Activated CD8-positive, alpha-beta memory T cell treated with anti-CD3 and anti-CD28 coated beads for 24 hours (primary cell): Measurements from ENCODE around the gene NCKAP5.

ENCODE experiments used
- DNase-seq: peaks from one replicate; pipeline ENCODE4 v3.0.0-alpha.2; 2020

The NCKAP5 gene

GRCh38 chr2:133369901-133370658 lies 198.2 kb downstream of the NCKAP5 start:
- DNase-seq, result no peak

GRCh38 chr2:133365117-133365516 lies 203.1 kb downstream of the NCKAP5 start:
- no peak for DNase-seq

DNA sequence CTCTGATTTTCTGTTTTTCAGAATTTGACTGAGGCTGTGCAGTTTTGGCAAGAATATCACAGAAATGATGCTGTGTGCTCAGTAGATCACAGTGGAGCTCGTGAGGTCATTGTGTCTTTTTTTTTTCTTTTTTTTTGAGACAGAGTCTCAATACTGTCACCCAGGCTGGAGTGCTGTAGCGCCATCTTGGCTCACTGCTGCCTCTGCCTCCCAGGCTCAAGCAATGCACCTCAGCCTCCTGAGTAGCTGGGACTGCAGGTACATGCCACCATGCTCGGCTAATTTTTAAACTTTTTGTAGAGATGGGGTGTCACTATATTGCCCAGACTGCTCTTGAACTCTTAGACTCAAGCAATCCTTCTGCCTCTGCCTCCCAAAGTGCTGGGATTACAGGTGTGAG lies 203.6 kb downstream of the NCKAP5 start:
- DNase-seq, result no peak

DNA sequence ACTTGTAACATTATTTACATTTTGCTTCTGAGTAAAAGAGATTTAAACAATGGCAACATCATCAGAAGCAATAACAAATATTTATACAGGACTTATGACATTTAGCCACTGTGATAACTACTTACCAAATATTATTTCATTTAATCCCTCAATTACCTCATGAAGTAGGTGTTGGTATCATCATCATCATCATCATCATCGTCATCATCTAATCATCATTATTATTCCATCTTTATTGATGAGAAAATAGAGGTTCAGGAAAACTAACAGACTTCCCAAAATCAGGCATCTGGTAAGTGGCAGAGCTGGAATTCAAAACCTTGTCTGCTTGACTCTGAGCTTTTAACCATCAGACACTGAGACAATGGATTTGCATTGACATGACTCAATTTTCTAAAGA lies 204.4 kb downstream of the NCKAP5 start:
- no peak for DNase-seq

DNA sequence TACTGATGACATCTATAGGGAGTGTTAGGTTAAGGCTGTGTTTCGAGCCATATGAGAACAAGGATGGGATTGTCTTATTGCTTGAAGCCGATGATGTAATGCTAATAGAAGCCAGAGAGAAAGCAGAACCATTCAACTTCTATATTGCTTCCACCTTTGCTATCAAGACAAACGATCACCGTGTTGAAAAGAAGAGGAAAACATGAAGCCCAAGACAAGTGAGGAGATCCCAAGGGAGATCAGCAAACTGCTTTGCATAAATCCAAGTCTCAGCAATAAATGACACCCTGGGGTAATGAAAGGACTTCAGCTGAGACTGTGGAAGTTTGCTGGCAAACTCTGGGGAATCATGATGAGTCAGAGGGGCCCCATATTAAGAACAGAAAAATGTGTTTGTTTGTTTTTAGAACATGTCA lies 206.2 kb downstream of the NCKAP5 start:
- no peak for DNase-seq

GRCh38 chr2:133360882-133361281 lies 207.4 kb downstream of the NCKAP5 start:
- DNase-seq, result no peak

GRCh38 chr2:133360190-133360589 lies 208.1 kb downstream of the NCKAP5 start:
- no peak for DNase-seq

GRCh38 chr2:133352719-133353118 lies 215.5 kb downstream of the NCKAP5 start:
- no peak for DNase-seq

DNA sequence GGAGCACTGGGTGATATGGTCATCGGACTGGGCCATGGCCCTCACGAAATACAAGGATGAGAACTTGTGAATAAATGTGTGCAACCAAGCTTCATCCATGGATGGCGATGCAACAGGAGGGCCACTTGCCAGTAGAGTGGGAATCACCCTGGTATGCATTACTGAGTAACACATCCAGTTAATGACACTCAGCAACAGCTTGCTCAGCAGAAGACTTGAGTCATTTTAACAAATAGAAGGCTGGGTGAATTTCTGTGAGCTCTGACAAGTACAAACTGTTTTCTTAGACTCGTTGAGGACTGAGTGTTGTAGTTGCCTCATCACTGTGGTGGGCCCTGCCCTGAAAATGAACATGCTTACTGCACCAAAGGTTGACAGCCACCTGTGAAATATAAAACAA lies 221.6 kb downstream of the NCKAP5 start:
- no peak for DNase-seq

GRCh38 chr2:133345638-133346037 lies 222.6 kb downstream of the NCKAP5 start:
- DNase-seq, result no peak

- no peak for DNase-seq
Observed at GRCh38 chr2:133344849-133345248, 223.4 kb downstream of the NCKAP5 start.

GRCh38 chr2:133343018-133343352 lies 225.3 kb downstream of the NCKAP5 start:
- DNase-seq, result no peak

GRCh38 chr2:133342286-133343017 lies 225.8 kb downstream of the NCKAP5 start:
- DNase-seq, result no peak

- DNase-seq, result no peak
Observed at GRCh38 chr2:133341575-133341974, 226.7 kb downstream of the NCKAP5 start.

DNA sequence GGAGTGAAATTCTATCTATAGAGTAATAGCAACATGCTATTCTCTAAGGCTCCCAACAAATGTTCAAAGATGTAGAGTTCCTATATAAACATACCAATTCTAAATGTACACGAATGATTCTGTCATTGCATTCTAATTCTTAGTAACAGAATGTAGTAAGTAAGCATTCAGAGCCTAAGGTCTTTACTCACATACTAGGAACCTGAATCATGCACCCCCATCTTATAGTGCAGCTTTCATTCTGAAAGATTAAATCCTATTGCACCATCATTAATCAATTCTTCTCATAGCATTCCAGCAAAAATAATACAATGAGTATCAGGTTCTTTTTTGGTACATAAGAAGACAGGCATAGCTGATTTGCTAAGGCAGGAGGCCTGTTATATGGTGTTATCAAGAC lies 230.0 kb downstream of the NCKAP5 start:
- no peak for DNase-seq

- DNase-seq, result no peak
Observed at GRCh38 chr2:133334923-133335322, 233.3 kb downstream of the NCKAP5 start.

DNA sequence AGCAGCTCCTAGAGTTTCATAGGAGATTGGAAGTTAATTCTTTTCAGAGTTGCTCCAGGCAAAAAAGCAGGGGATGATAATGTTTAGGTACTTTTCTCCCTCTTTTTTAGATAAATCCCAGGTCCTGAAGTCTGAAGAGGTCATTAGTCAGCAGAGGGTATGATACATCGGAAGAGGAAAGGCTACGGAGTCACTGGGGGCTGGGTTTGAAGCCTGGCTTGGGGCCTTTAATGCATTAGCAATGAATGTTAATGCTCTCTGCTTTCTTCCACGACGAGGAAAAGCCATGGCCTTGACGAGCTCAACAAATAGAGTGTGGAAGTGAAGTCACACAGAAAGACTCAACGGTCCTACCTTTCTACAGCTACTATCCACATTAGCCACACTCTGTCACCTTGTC lies 235.1 kb downstream of the NCKAP5 start:
- no peak for DNase-seq

DNA sequence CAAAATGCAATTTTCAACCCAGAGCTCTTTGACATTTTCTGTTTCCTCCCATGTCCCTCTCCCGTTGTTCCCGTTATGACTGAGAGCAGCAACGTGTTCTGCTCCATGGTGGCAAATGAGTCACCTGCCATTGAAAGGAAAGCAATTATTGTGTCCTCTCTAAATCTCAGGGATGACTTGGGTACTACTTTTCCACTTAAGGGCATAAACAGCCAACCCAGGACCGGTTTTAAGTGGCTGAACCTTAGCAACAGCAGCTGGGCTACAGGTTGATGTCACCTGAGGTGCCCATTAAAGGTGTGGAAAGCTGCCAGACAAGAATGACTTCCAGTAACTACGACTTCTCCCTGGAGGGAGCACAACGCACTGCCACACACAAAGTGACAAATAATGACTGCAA lies 236.8 kb downstream of the NCKAP5 start:
- no peak for DNase-seq

DNA sequence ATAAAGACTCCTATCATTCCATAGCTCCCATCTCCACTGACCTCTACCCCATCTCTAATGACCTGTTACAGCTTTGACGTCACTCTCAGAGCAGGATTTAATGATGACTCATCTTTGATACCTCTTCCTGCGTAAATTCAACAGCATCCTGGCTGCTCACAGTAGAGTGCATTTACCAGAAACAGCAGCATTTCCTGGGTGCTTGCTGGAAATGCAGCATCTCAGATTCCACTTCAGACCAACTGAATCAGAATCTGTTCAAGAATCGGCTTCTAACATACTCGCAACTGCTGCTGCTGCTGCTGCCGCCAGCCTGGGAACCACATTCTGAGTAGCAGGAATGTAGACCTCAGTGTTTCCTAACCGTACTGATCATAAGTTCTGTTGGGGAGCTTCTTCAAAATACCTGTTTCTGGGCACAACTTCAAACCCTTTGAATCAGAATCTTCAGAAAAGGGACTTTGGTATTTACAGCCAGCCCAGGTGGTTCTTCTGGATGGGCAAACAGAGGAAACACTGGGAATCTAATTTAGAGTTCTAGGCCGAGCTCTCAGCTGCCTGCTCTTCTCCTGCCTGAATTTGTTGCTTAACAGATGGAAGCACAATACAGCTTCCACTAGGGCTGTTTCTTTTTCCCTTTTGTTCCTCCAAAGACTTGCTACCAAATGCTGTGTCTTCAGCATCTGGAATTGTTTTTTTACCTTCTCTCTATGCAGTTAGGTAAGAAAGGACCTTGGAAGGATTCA lies 241.4 kb downstream of the NCKAP5 start:
- no peak for DNase-seq

GRCh38 chr2:133324150-133324561 lies 244.1 kb downstream of the NCKAP5 start:
- no peak for DNase-seq

DNA sequence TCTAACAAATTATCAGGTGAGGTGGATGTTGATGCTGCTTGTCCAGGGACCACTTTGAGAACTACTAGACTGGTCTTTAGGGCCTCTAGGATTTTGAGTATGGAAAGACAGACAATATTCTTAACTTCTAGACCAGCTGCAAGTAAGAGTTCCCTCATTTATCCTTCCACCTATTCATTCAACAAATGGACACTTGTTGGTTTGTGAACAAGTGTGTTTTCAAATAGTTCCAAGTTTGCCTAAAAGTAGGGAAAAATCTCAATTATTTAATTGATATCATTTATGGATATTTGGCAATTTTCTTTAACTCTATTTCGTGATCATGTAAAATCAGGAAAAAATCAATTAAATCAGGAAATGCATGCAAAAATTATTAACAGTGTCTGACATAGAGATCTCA lies 245.4 kb downstream of the NCKAP5 start:
- no peak for DNase-seq

GRCh38 chr2:133317178-133317577 lies 251.1 kb downstream of the NCKAP5 start:
- DNase-seq, result no peak

DNA sequence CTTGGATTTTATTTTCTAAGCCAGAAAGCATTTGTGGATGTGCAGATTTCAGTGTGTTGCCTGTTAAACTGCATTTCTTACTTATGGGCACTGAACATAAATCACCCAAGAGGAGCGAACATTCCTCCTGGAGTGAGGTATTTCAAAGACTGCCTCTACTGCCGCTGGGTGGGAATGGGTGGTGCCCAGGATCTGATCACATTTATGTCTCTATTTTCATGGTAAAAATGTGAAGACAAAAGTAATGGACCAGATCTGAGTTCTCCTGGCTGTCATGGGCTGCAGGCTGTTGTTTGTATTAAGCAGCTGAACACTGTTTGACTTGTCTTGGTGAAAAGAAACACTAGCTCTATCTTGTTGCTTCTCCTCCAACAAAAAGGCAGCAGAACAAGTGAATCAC lies 251.7 kb downstream of the NCKAP5 start:
- no peak for DNase-seq

DNA sequence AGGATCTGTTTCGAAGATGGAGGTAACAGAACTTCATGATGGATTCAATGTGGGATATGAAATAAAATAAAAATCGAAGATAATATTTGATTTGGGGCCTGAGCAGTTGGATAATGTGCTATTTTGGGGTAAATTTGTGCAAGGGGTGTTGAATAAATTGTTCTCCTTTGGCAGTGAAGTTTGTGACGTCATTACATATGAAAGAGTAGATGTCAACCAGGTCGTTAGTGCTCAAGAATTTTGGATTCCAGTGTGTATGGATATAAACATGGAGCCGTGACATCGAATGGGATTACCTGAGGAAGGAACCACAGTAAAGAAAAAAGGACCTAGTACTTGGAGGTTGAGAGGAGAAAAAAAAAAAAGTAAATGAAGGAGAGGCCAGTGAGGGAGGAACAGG lies 253.0 kb downstream of the NCKAP5 start:
- no peak for DNase-seq
